ENCODE measurements around the gene AHSA1. TPM values are rescaled to one million over a fixed set of nuclear protein-coding genes. Genes with fewer than 3 reads are reported as not detected.

AHSA1 gene
- total RNA-seq, 4 donors from 2014 or later: 58.5 to 146 (median 102) TPM

DNA sequence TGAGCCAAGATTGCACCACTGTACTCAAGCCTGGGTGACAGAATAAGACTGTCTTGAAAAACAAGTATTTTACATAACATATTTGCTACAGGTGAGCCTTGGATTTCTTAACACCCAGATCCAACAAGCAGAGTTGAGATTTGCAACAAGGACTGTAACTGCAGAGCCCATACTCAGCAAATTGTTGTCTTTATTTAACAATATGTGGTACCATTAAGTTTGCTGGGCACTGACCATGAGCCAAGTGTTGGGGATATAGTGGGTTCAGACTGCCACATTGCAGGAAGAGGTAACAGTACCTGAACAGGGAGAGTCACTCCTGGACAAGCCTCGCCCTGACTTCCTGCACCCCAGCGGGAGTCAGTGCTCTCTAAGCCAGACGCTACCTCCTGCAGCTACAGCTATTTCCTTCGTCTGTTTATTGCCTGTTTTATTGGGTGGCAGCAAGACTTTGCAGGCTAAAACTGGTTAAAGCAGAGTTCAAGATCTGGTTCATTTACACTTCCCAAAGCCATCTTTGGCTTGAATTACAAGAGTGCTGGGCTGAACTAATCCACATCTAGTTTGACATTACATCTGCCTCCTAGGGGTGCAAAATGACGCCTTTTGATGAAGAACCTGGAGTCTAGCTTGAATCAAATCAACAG is 12.5 kb downstream of the AHSA1 start:
- WGBS, 2 donors: 51 to 63% methylated on average over 5 of the region's 5 CpGs
- Histone ChIP-seq H3K36me3 (peaks cover 0 to 52% (median 27%) of the 10 kb centered on the region in 3 donors), H3K4me3 (no peak overlapping the region), H3K9me3 (no peaks in the 10 kb centered on the region), H3K4me1 (no peaks in the 10 kb centered on the region), H3K27me3 (peaks cover 0 to 4% of the 10 kb centered on the region in 2 donors), H3K27ac (no peak overlapping the region)
- TF ChIP-seq, protein P1, sequence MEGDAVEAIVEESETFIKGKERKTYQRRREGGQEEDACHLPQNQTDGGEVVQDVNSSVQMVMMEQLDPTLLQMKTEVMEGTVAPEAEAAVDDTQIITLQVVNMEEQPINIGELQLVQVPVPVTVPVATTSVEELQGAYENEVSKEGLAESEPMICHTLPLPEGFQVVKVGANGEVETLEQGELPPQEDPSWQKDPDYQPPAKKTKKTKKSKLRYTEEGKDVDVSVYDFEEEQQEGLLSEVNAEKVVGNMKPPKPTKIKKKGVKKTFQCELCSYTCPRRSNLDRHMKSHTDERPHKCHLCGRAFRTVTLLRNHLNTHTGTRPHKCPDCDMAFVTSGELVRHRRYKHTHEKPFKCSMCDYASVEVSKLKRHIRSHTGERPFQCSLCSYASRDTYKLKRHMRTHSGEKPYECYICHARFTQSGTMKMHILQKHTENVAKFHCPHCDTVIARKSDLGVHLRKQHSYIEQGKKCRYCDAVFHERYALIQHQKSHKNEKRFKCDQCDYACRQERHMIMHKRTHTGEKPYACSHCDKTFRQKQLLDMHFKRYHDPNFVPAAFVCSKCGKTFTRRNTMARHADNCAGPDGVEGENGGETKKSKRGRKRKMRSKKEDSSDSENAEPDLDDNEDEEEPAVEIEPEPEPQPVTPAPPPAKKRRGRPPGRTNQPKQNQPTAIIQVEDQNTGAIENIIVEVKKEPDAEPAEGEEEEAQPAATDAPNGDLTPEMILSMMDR (IDR thresholded peaks at IDR 0.05): no peak
- TF ChIP-seq EP300 (IDR thresholded peaks at IDR 0.05) (no peak), POLR2A (IDR thresholded peaks at IDR 0.05) (no peak)
- no peak for DNase-seq (ENCODE audit: low spot score in 2 of 2)

- TF ChIP-seq POLR2A (IDR thresholded peaks at IDR 0.05): no peak
- TF ChIP-seq EP300 (IDR thresholded peaks at IDR 0.05): no peak
- TF ChIP-seq, protein P1 (IDR thresholded peaks at IDR 0.05): no peak
- Histone ChIP-seq H3K27ac (no peak overlapping the region), H3K4me1 (no peaks in the 10 kb centered on the region), H3K36me3 (peaks cover 0 to 16% (median 4%) of the 10 kb centered on the region in 3 donors), H3K9me3 (no peaks in the 10 kb centered on the region), H3K4me3 (no peak overlapping the region), H3K27me3 (peaks cover 0 to 4% of the 10 kb centered on the region in 2 donors)
- 49 to 60% methylated on average over 5 of the region's 5 CpGs for WGBS, 2 donors
- no peak for DNase-seq (ENCODE audit: low spot score in 2 of 2)
These were observed 16.0 kb downstream of the AHSA1 start for GRCh38 chr14:77473921-77474320.

GRCh38 chr14:77474479-77475177 is 16.7 kb downstream of the AHSA1 start:
- Histone ChIP-seq H3K4me3 (no peak overlapping the region), H3K4me1 (no peaks in the 10 kb centered on the region), H3K27me3 (peaks cover 0 to 4% of the 10 kb centered on the region in 2 donors), H3K36me3 (peaks cover 0 to 9% (median 0%) of the 10 kb centered on the region in 3 donors), H3K27ac (no peak overlapping the region), H3K9me3 (no peaks in the 10 kb centered on the region)
- DNase-seq (ENCODE audit: low spot score in 2 of 2): no peak
- WGBS, 2 donors: 59 to 66% methylated on average over 8 to 9 of the region's 9 CpGs
- no peak for TF ChIP-seq EP300 (IDR thresholded peaks at IDR 0.05)
- TF ChIP-seq POLR2A (IDR thresholded peaks at IDR 0.05): no peak
- TF ChIP-seq, protein P1 (IDR thresholded peaks at IDR 0.05): no peak

GRCh38 chr14:77475432-77476115 is 17.7 kb downstream of the AHSA1 start:
- Histone ChIP-seq H3K27me3 (peaks cover 0 to 4% of the 10 kb centered on the region in 2 donors), H3K27ac (no peak overlapping the region), H3K36me3 (no peaks in the 10 kb centered on the region), H3K9me3 (no peaks in the 10 kb centered on the region), H3K4me1 (no peaks in the 10 kb centered on the region), H3K4me3 (no peak overlapping the region)
- TF ChIP-seq POLR2A (IDR thresholded peaks at IDR 0.05) (no peak), EP300 (IDR thresholded peaks at IDR 0.05) (no peak)
- TF ChIP-seq, protein P1 (IDR thresholded peaks at IDR 0.05): no peak
- DNase-seq (ENCODE audit: low spot score in 2 of 2): no peak
- 82 to 89% methylated on average over 21 to 33 of the region's 35 CpGs for WGBS, 2 donors

DNA sequence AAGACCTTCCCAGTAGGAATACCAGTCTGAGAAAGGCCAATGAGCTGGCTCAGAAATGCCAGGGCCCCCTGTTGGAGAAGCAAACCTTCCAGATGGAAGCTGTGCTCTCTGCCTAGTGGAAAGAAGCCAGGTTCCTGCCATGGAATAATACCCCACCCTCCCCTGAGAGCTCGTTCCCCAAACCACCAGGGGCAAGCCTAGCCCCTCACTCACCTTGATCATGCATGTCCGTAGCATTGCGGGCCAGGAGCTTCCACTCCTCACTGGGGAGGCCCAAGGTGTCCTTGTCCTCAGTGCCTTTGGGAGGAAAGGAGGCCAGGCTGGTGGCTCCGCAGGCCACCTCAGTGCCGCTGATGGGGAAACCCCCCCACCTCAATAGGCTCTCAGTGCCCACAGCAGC is 20.1 kb downstream of the AHSA1 start:
- DNase-seq (ENCODE audit: low spot score in 2 of 2): no peak
- TF ChIP-seq EP300 (IDR thresholded peaks at IDR 0.05): no peak
- TF ChIP-seq POLR2A (IDR thresholded peaks at IDR 0.05): no peak
- TF ChIP-seq, protein P1 (IDR thresholded peaks at IDR 0.05): no peak
- Histone ChIP-seq H3K9me3 (no peaks in the 10 kb centered on the region), H3K36me3 (no peaks in the 10 kb centered on the region), H3K4me3 (no peak overlapping the region), H3K27me3 (no peaks in the 10 kb centered on the region), H3K27ac (no peak overlapping the region), H3K4me1 (no peaks in the 10 kb centered on the region)
- WGBS, 2 donors: 79 to 98% methylated on average over 4 to 5 of the region's 5 CpGs

All from tibial nerve (tissue), 4 donors.